Body of pancreas (tissue), 4 donors: Measurements from ENCODE around the gene TTC33.

ENCODE experiments used
- CTCF ChIP-seq, 7 experiments: fragments of 450-650 bp in 4 of 7; fragments of 200-600 bp in 3 of 7; sonication (generic) in 3 of 7; IDR thresholded peaks; one replicate each; pipeline ENCODE4 v1.5.1; 2016 to 2019; ENCODE audit warnings: antibody characterized with exemption in 7 of 7
- POLR2A ChIP-seq, 3 donors: fragments of 450-650 bp; IDR thresholded peaks; one replicate each; pipeline ENCODE4 v1.6.1; 2016; ENCODE audit warnings: antibody characterized with exemption in 3 of 3, mild to moderate bottlenecking in 2 of 3

- TF ChIP-seq POLR2A (IDR thresholded peaks at IDR 0.05) (no peak), CTCF (IDR thresholded peaks at IDR 0.05) (no peak)
Observed at GRCh38 chr5:40735609-40736008, 20.2 kb downstream of the TTC33 start.
